T-cell (primary cell): ENCODE measurements around the gene WDFY4. TPM values are rescaled to one million over a fixed set of nuclear protein-coding genes. Genes with fewer than 3 reads are reported as not detected.

Source experiments
- ATAC-seq, 4 experiments: fragments of 200-7000 bp in 3 of 4; fragments of 150-1000 bp in 1 of 4; cut with Tn5 transposase; replicated peaks in 1 of 4; 1 replicate in 3 of 4; 2 replicates in 1 of 4; pipeline ENCODE4 v1.10.0; 2021; ENCODE audit warnings: moderate library complexity in 3 of 4, mild to moderate bottlenecking in 2 of 4, moderate number of reproducible peaks in 1 of 4
- CTCF ChIA-PET, 2 donors: fragments of 300-600 bp; sonication (Branson Sonifier 250); formaldehyde crosslinking; loops; one replicate each; lab custom pipeline; 2022; ENCODE audit warnings: antibody characterized with exemption in 2 of 2; lab: Charles Lee
- POLR2A ChIA-PET, 2 donors: fragments of 300-600 bp; sonication (Branson Sonifier 250); formaldehyde crosslinking; loops; one replicate each; lab custom pipeline; 2022; ENCODE audit warnings: antibody characterized with exemption in 2 of 2; lab: Charles Lee
- DNase-seq, 35 experiments: peaks; one replicate each; pipeline versions ENCODE4 v3.0.0 to v3.0.0-alpha.2; 2013 to 2023
- H3K27ac ChIP-seq: one replicate; pipeline ENCODE4 v1.5.1; 2013; ENCODE audit warnings: low read length
- H3K27me3 ChIP-seq, 2 experiments: replicated peaks in 1 of 2; 1 replicate in 1 of 2; 2 replicates in 1 of 2; pipeline versions ENCODE4 v1.6.1 to v1.7.0; 2013; ENCODE audit warnings: low read length in 1 of 2, mixed read lengths in 1 of 2; ENCODE audit not compliant: control insufficient read depth in 2 of 2, insufficient read depth in 2 of 2; ENCODE audit errors: extremely low read depth in 1 of 2
- H3K36me3 ChIP-seq, 2 donors: 1 replicate in 1 of 2; 2 replicates in 1 of 2; pipeline versions ENCODE4 v1.6.1 to v1.7.0; 2013; ENCODE audit warnings: low read length in 1 of 2; ENCODE audit not compliant: control insufficient read depth in 2 of 2, insufficient read depth in 1 of 2; ENCODE audit errors: extremely low read depth in 1 of 2
- H3K4me1 ChIP-seq, 2 experiments: 1 replicate in 1 of 2; 2 replicates in 1 of 2; pipeline versions ENCODE4 v1.6.1 to v1.7.0; 2013; ENCODE audit warnings: low read length in 2 of 2, mixed read lengths in 1 of 2; ENCODE audit not compliant: insufficient read depth in 2 of 2, control insufficient read depth in 1 of 2; ENCODE audit errors: extremely low read depth in 1 of 2
- H3K4me3 ChIP-seq, 2 donors: 1 replicate in 1 of 2; 2 replicates in 1 of 2; pipeline versions ENCODE4 v1.5.1 to v1.7.0; 2013; ENCODE audit warnings: mild to moderate bottlenecking in 2 of 2, low read length in 1 of 2, moderate library complexity in 1 of 2; ENCODE audit not compliant: control insufficient read depth in 1 of 2; ENCODE audit errors: extremely low read depth in 1 of 2
- H3K9me3 ChIP-seq: 2 replicates; pipeline ENCODE4 v1.7.0; 2013
- H3K27ac Mint-ChIP-seq, 2 donors: one replicate each; pipeline ENCODE4 v1.8.0; 2020 to 2021; ENCODE audit warnings: mild to moderate bottlenecking in 2 of 2, mixed read lengths in 2 of 2
- H3K27me3 Mint-ChIP-seq, 2 donors: one replicate each; pipeline ENCODE4 v1.8.0; 2021 to 2022; ENCODE audit warnings: mixed read lengths in 2 of 2
- H3K36me3 Mint-ChIP-seq: one replicate; pipeline ENCODE4 v1.8.0; 2021; ENCODE audit warnings: mixed read lengths
- H3K4me1 Mint-ChIP-seq, 3 donors: one replicate each; pipeline ENCODE4 v1.8.0; 2020 to 2022; ENCODE audit warnings: mixed read lengths in 3 of 3, mild to moderate bottlenecking in 1 of 3
- H3K4me3 Mint-ChIP-seq, 3 donors: one replicate each; pipeline ENCODE4 v1.8.0; 2020 to 2022; ENCODE audit warnings: mild to moderate bottlenecking in 3 of 3, mixed read lengths in 3 of 3, moderate library complexity in 3 of 3
- H3K9me3 Mint-ChIP-seq, 3 donors: one replicate each; pipeline ENCODE4 v1.8.0; 2020 to 2022; ENCODE audit warnings: mixed read lengths in 3 of 3
- WGBS: methylation state at CpG from one replicate; pipeline ENCODE4 v1.1.5; 2013; ENCODE audit warnings: missing lambda C conversion rate; ENCODE audit not compliant: insufficient coverage; 5-methylcytosine and 5-hydroxymethylcytosine counted together
- total RNA-seq, 35 experiments: library from RNA in 6 of 35; stranded (reverse) in 6 of 35; fragments of 120-200 nt in 1 of 35; gene quantifications; one replicate each; pipeline versions ENCODE4 v1.2.1 to v1.2.4 and lab custom pipeline; 2013 to 2026

WDFY4 gene
- total RNA-seq, 5 donors from 2014 or later (not counting 1 experiment from before 2014, with no cell fraction given) = 2.6 to 15.5 (median 4.2) TPM

GRCh38 chr10:48940372-48940771, 255.7 kb downstream of the WDFY4 start:
- WGBS = 91% methylated on average over 4 of the region's 5 CpGs
- Mint-ChIP-seq H3K27ac (no peak overlapping the region), H3K4me3 (no peak overlapping the region), H3K36me3 (no peaks in the 10 kb centered on the region), H3K27me3 (peaks cover 0 to 3% of the 10 kb centered on the region in 2 donors), H3K9me3 (no peaks in the 10 kb centered on the region), H3K4me1 (no peaks in the 10 kb centered on the region)
- ChIA-PET POLR2A (no interaction called here), CTCF (no interaction called here)
- peaks cover 0 to 5% of the 10 kb centered on the region in 2 experiments for H3K27me3 ChIP-seq
- H3K36me3 ChIP-seq = peaks cover 0 to 2% of the 10 kb centered on the region in 2 donors
- H3K9me3 ChIP-seq = no peaks in the 10 kb centered on the region
- H3K4me1 ChIP-seq = no peaks in the 10 kb centered on the region
- no peak overlapping the region for H3K4me3 ChIP-seq
- no peak overlapping the region for H3K27ac ChIP-seq
- DNase-seq (no peak), ATAC-seq (no peak)

GRCh38 chr10:48940958-48941357, 256.3 kb downstream of the WDFY4 start:
- Mint-ChIP-seq H3K4me3 (no peak overlapping the region), H3K27me3 (peaks cover 0 to 3% of the 10 kb centered on the region in 2 donors), H3K27ac (no peak overlapping the region), H3K4me1 (no peaks in the 10 kb centered on the region), H3K9me3 (no peaks in the 10 kb centered on the region), H3K36me3 (no peaks in the 10 kb centered on the region)
- no peak for ATAC-seq
- H3K27me3 ChIP-seq = peaks cover 0 to 5% of the 10 kb centered on the region in 2 experiments
- H3K36me3 ChIP-seq = peaks cover 0 to 2% of the 10 kb centered on the region in 2 donors
- H3K4me3 ChIP-seq = no peak overlapping the region
- 69% methylated on average over 5 of the region's 7 CpGs for WGBS
- no peaks in the 10 kb centered on the region for H3K4me1 ChIP-seq
- CTCF ChIA-PET = no interaction called here
- no peaks in the 10 kb centered on the region for H3K9me3 ChIP-seq
- H3K27ac ChIP-seq = no peak overlapping the region
- DNase-seq = no peak
- POLR2A ChIA-PET = no interaction called here

GRCh38 chr10:48941427-48942075, 256.9 kb downstream of the WDFY4 start:
- H3K27me3 ChIP-seq = peaks cover 0 to 5% of the 10 kb centered on the region in 2 experiments
- CTCF ChIA-PET = no interaction called here
- peaks cover 0 to 3% of the 10 kb centered on the region in 2 donors for H3K27me3 Mint-ChIP-seq
- no peak overlapping the region for H3K4me3 ChIP-seq
- no peak overlapping the region for H3K4me3 Mint-ChIP-seq
- no peaks in the 10 kb centered on the region for H3K9me3 Mint-ChIP-seq
- H3K36me3 Mint-ChIP-seq = no peaks in the 10 kb centered on the region
- peaks cover 0 to 2% of the 10 kb centered on the region in 2 donors for H3K36me3 ChIP-seq
- DNase-seq (no peak), ATAC-seq (no peak)
- WGBS = 73% methylated on average over 5 of the region's 10 CpGs
- no peaks in the 10 kb centered on the region for H3K4me1 ChIP-seq
- no peaks in the 10 kb centered on the region for H3K9me3 ChIP-seq
- no peak overlapping the region for H3K27ac ChIP-seq
- POLR2A ChIA-PET = no interaction called here
- no peaks in the 10 kb centered on the region for H3K4me1 Mint-ChIP-seq
- H3K27ac Mint-ChIP-seq = no peak overlapping the region

- WGBS = 87% methylated on average over 7 of the region's 10 CpGs
- H3K9me3 Mint-ChIP-seq = no peaks in the 10 kb centered on the region
- peaks cover 0 to 3% of the 10 kb centered on the region in 2 donors for H3K27me3 Mint-ChIP-seq
- no peak overlapping the region for H3K27ac Mint-ChIP-seq
- H3K36me3 Mint-ChIP-seq = no peaks in the 10 kb centered on the region
- no peak overlapping the region for H3K27ac ChIP-seq
- H3K36me3 ChIP-seq = peaks cover 0 to 2% of the 10 kb centered on the region in 2 donors
- no peaks in the 10 kb centered on the region for H3K4me1 Mint-ChIP-seq
- ATAC-seq (no peak), DNase-seq (no peak)
- H3K9me3 ChIP-seq = no peaks in the 10 kb centered on the region
- H3K27me3 ChIP-seq = peaks cover 0 to 5% of the 10 kb centered on the region in 2 experiments
- CTCF ChIA-PET = no interaction called here
- POLR2A ChIA-PET = no interaction called here
- no peaks in the 10 kb centered on the region for H3K4me1 ChIP-seq
- no peak overlapping the region for H3K4me3 Mint-ChIP-seq
- H3K4me3 ChIP-seq = no peak overlapping the region
These were observed 258.4 kb downstream of the WDFY4 start for GRCh38 chr10:48943096-48943495.

GRCh38 chr10:48944171-48944570, 259.5 kb downstream of the WDFY4 start:
- Mint-ChIP-seq H3K9me3 (no peaks in the 10 kb centered on the region), H3K4me1 (no peaks in the 10 kb centered on the region), H3K27ac (no peak overlapping the region), H3K4me3 (no peak overlapping the region), H3K36me3 (no peaks in the 10 kb centered on the region), H3K27me3 (peaks cover 0 to 3% of the 10 kb centered on the region in 2 donors)
- 79% methylated on average over 2 of the region's 3 CpGs for WGBS
- POLR2A ChIA-PET = no interaction called here
- ATAC-seq (no peak), DNase-seq (no peak)
- no peaks in the 10 kb centered on the region for H3K4me1 ChIP-seq
- H3K9me3 ChIP-seq = no peaks in the 10 kb centered on the region
- H3K27me3 ChIP-seq = peaks cover 0 to 5% of the 10 kb centered on the region in 2 experiments
- no peak overlapping the region for H3K4me3 ChIP-seq
- H3K27ac ChIP-seq = no peak overlapping the region
- H3K36me3 ChIP-seq = peaks cover 0 to 2% of the 10 kb centered on the region in 2 donors
- CTCF ChIA-PET = no interaction called here

- Histone ChIP-seq H3K36me3 (peaks cover 0 to 2% of the 10 kb centered on the region in 2 donors), H3K9me3 (no peaks in the 10 kb centered on the region), H3K27ac (no peak overlapping the region), H3K4me1 (no peaks in the 10 kb centered on the region), H3K4me3 (no peak overlapping the region), H3K27me3 (peaks cover 0 to 5% of the 10 kb centered on the region in 2 experiments)
- ChIA-PET POLR2A (interaction anchor here in 1 of 2 donors (0.7 kb wide), 1 partner anchor 1352 kb away, joined by 5 read pairs; no protein-coding TSS in a partner anchor), CTCF (no interaction called here)
- no peak overlapping the region for H3K4me3 Mint-ChIP-seq
- no peak overlapping the region for H3K27ac Mint-ChIP-seq
- peaks cover 0 to under 1% of the 10 kb centered on the region in 2 donors for H3K27me3 Mint-ChIP-seq
- 77% methylated on average over 4 of the region's 6 CpGs for WGBS
- no peaks in the 10 kb centered on the region for H3K4me1 Mint-ChIP-seq
- no peaks in the 10 kb centered on the region for H3K9me3 Mint-ChIP-seq
- no peaks in the 10 kb centered on the region for H3K36me3 Mint-ChIP-seq
- DNase-seq = no peak
- ATAC-seq = no peak
These were observed 260.9 kb downstream of the WDFY4 start for GRCh38 chr10:48945441-48946130.
